IMR-90 (cell line): ENCODE measurements around the gene PLD2. TPM values are rescaled to one million over a fixed set of nuclear protein-coding genes. Genes with fewer than 3 reads are reported as not detected.

ENCODE experiments used
- ATAC-seq: fragments of 200-7000 bp; cut with Tn5 transposase; 2 replicates; pipeline ENCODE4 v1.9.1; 2020; ENCODE audit warnings: low read depth, mild to moderate bottlenecking, moderate library complexity
- BruUV-seq: library from RNA; stranded (reverse); fragments of 400-500 nt; replicated peaks from 2 replicates; lab custom pipeline; 2021; lab: Mats Ljungman, UMichigan
- CTCF ChIA-PET: fragments of 300-600 bp; formaldehyde crosslinking; extraction: SDS; loops from one replicate; lab custom pipeline; 2021; ENCODE audit warnings: antibody characterized with exemption; lab: Yijun Ruan, JAX
- POLR2A ChIA-PET: fragments of 300-600 bp; sonication (Branson Sonifier 250); formaldehyde crosslinking; loops from one replicate; lab custom pipeline; 2022; ENCODE audit warnings: antibody characterized with exemption; ENCODE audit not compliant: unreplicated experiment; lab: Charles Lee
- DNase-seq: peaks from one replicate; pipeline ENCODE4 v3.0.0; 2013
- H2AFZ ChIP-seq: replicated peaks from 2 replicates; pipeline ENCODE3; 2013; ENCODE audit warnings: low read length, mild to moderate bottlenecking; ENCODE audit not compliant: poor library complexity
- H2AK5ac ChIP-seq: 2 replicates; pipeline ENCODE4 v1.6.1; 2013; ENCODE audit warnings: low read depth, low read length, inconsistent platforms
- H2AK9ac ChIP-seq: replicated peaks from 2 replicates; pipeline ENCODE3; 2013; ENCODE audit warnings: mild to moderate bottlenecking, low read depth, low read length, moderate library complexity; ENCODE audit not compliant: poor library complexity
- H2BK120ac ChIP-seq: 2 replicates; pipeline ENCODE4 v1.6.1; 2013; ENCODE audit warnings: low read depth, low read length, inconsistent platforms
- H2BK15ac ChIP-seq: 3 replicates; pipeline ENCODE4 v1.6.1; 2013; ENCODE audit warnings: low read depth, low read length, inconsistent platforms
- H2BK20ac ChIP-seq: 2 replicates; pipeline ENCODE4 v1.6.1; 2013; ENCODE audit warnings: low read depth, mild to moderate bottlenecking, inconsistent platforms, low read length, moderate library complexity
- H2BK5ac ChIP-seq: 2 replicates; pipeline ENCODE4 v1.6.1; 2013; ENCODE audit warnings: mild to moderate bottlenecking, low read depth, low read length, inconsistent platforms; ENCODE audit not compliant: poor library complexity, severe bottlenecking
- H3K14ac ChIP-seq: replicated peaks from 2 replicates; pipeline ENCODE4 v1.6.1; 2013; ENCODE audit warnings: low read depth, low read length, inconsistent platforms
- H3K18ac ChIP-seq: 2 replicates; pipeline ENCODE4 v1.6.1; 2013; ENCODE audit warnings: low read depth, low read length, control low read depth
- H3K23ac ChIP-seq: 2 replicates; pipeline ENCODE4 v1.6.1; 2013; ENCODE audit warnings: low read depth, low read length, inconsistent platforms
- H3K27ac ChIP-seq: 2 replicates; pipeline ENCODE4 v1.5.1; 2013; ENCODE audit warnings: mild to moderate bottlenecking, control low read depth, low read length; ENCODE audit not compliant: insufficient read depth
- H3K27me3 ChIP-seq: 2 replicates; pipeline ENCODE4 v1.6.1; 2013; ENCODE audit warnings: low read length; ENCODE audit not compliant: control insufficient read depth, insufficient read depth
- H3K36me3 ChIP-seq: 2 replicates; pipeline ENCODE4 v1.6.1; 2013; ENCODE audit warnings: low read length, mixed read lengths; ENCODE audit not compliant: control insufficient read depth, insufficient read depth
- H3K4ac ChIP-seq: 2 replicates; pipeline ENCODE4 v1.6.1; 2013; ENCODE audit warnings: low read depth, low read length, inconsistent platforms
- H3K4me1 ChIP-seq: 2 replicates; pipeline ENCODE4 v1.6.1; 2013; ENCODE audit warnings: low read length, mixed read lengths; ENCODE audit not compliant: control insufficient read depth, insufficient read depth
- H3K4me2 ChIP-seq: 2 replicates; pipeline ENCODE4 v1.6.1; 2013; ENCODE audit warnings: low read depth, mild to moderate bottlenecking, control low read depth, low read length, moderate library complexity
- H3K4me3 ChIP-seq: 2 replicates; pipeline ENCODE4 v1.5.1; 2013; ENCODE audit warnings: low read depth, mild to moderate bottlenecking, control low read depth, low read length, moderate library complexity; ENCODE audit not compliant: insufficient read depth
- H3K56ac ChIP-seq: 2 replicates; pipeline ENCODE4 v1.6.1; 2013; ENCODE audit warnings: low read length, inconsistent platforms; ENCODE audit not compliant: insufficient read depth; ENCODE audit errors: extremely low read depth
- H3K79me1 ChIP-seq, 2 experiments: 2 replicates each; pipeline ENCODE4 v1.6.1; 2013; ENCODE audit warnings: low read length in 2 of 2, inconsistent platforms in 1 of 2, low read depth in 1 of 2
- H3K9ac ChIP-seq: 2 replicates; pipeline ENCODE4 v1.6.1; 2013; ENCODE audit warnings: low read depth, low read length, control low read depth
- H3K9me1 ChIP-seq: 2 replicates; pipeline ENCODE4 v1.6.1; 2013; ENCODE audit warnings: low read length, inconsistent platforms; ENCODE audit not compliant: insufficient read depth
- H3K9me3 ChIP-seq: 2 replicates; pipeline ENCODE4 v1.6.1; 2013; ENCODE audit warnings: low read length; ENCODE audit not compliant: control insufficient read depth, insufficient read depth
- H4K20me1 ChIP-seq: 2 replicates; pipeline ENCODE4 v1.6.1; 2013; ENCODE audit warnings: low read length, inconsistent platforms; ENCODE audit not compliant: insufficient read depth
- H4K5ac ChIP-seq: 2 replicates; pipeline ENCODE4 v1.6.1; 2013; ENCODE audit warnings: mild to moderate bottlenecking, low read depth, low read length, control low read depth
- H4K8ac ChIP-seq, 2 experiments: 2 replicates each; pipeline ENCODE4 v1.6.1; 2013; ENCODE audit warnings: low read depth in 2 of 2, low read length in 2 of 2, control low read depth in 1 of 2, inconsistent platforms in 1 of 2
- H4K91ac ChIP-seq: 2 replicates; pipeline ENCODE4 v1.6.1; 2013; ENCODE audit warnings: low read depth, low read length, inconsistent platforms; ENCODE audit not compliant: insufficient read depth
- BHLHE40 ChIP-seq: fragments of 150-350 bp; IDR thresholded peaks from 2 replicates; pipeline ENCODE4 v1.6.1; 2016; ENCODE audit warnings: mild to moderate bottlenecking, low read depth, low read length
- FOS ChIP-seq: fragments of 150-350 bp; IDR thresholded peaks from 2 replicates; pipeline ENCODE4 v1.6.1; 2016; ENCODE audit warnings: low read depth, low read length
- MAZ ChIP-seq: IDR thresholded peaks from 2 replicates; pipeline ENCODE4 v1.6.1; 2012; ENCODE audit warnings: low read depth, mild to moderate bottlenecking, low read length, improper control_type of control experiment, moderate library complexity, borderline replicate concordance
- MXI1 ChIP-seq: IDR thresholded peaks from 2 replicates; pipeline ENCODE4 v1.6.1; 2012; ENCODE audit warnings: low read depth, mild to moderate bottlenecking, low read length, moderate library complexity, borderline replicate concordance
- RAD21 ChIP-seq: IDR thresholded peaks from 2 replicates; pipeline ENCODE4 v1.6.1; 2012; ENCODE audit warnings: low read length, improper control_type of control experiment
- SMC3 ChIP-seq: fragments of 150-350 bp; IDR thresholded peaks from 2 replicates; pipeline ENCODE4 v1.6.1; 2016; ENCODE audit warnings: low read depth, mild to moderate bottlenecking, antibody characterized with exemption, low read length, moderate library complexity
- WGBS, 2 experiments: methylation state at CpG; one replicate each; pipeline versions ENCODE4 v1.1.5 to v1.1.7; 2013; ENCODE audit warnings: missing lambda C conversion rate in 2 of 2; ENCODE audit not compliant: insufficient read length in 1 of 2; ENCODE audit errors: extremely low coverage in 2 of 2; 5-methylcytosine and 5-hydroxymethylcytosine counted together
- dilution Hi-C: fragments of 300-500 bp; cut with HindIII; formaldehyde crosslinking; loops from one replicate; pipeline ENCODE4 v1.14.3; 2018; ENCODE audit warnings: low sequenced_read_pairs; ENCODE audit not compliant: unreplicated experiment
- in situ Hi-C: fragments of 300-500 bp; cut with MboI; formaldehyde crosslinking; loops from 3 replicates; pipeline ENCODE4 v1.14.3; 2019; ENCODE audit warnings: low sequenced_read_pairs, inconsistent platforms, mixed read lengths
- intact Hi-C: fragments of 100-400 bp; cut with micrococcal nuclease; formaldehyde crosslinking; loops from 2 replicates; pipeline ENCODE4 v1.10.0; 2022
- polyA plus RNA-seq, 3 experiments: library from polyadenylated mRNA; depleted of rRNA; stranded (reverse); fragments of >200 nt; gene quantifications; 2 replicates each; pipeline ENCODE4 v1.2.3, GENCODE V29; 2012; ENCODE audit warnings: low replicate concordance in 1 of 3
- total RNA-seq: library from RNA; depleted of rRNA; stranded (reverse); fragments of >200 nt; gene quantifications from 2 replicates; pipeline ENCODE4 v1.2.3, GENCODE V29; 2012

The PLD2 gene
- total and polyA plus RNA-seq, 2 of the 4 experiments (the other 2 are of a cell fraction) = 12.5 to 28.0 TPM

- dilution Hi-C loops = no loop called here
- H3K56ac ChIP-seq = no peak overlapping the region
- no peak overlapping the region for H3K4ac ChIP-seq
- no peak overlapping the region for H2BK20ac ChIP-seq
- H3K79me1 ChIP-seq = no peaks in the 10 kb centered on the region
- intact Hi-C loops = no loop called here
- H3K4me1 ChIP-seq = no peaks in the 10 kb centered on the region
- no CpG with 5 or more reads among the region's 10 CpGs for WGBS, 2 experiments
- in situ Hi-C loops = no loop called here
- no peak overlapping the region for H4K91ac ChIP-seq
- peak overlapping the region; percentile 82 for H2AK9ac ChIP-seq
- no peak overlapping the region for H3K9ac ChIP-seq
- H3K4me3 ChIP-seq = no peak overlapping the region
- H3K36me3 ChIP-seq = no peaks in the 10 kb centered on the region
- H3K9me1 ChIP-seq = no peaks in the 10 kb centered on the region
- no peak overlapping the region for H2AK5ac ChIP-seq
- no peak overlapping the region for H3K4me2 ChIP-seq
- H3K23ac ChIP-seq = no peak overlapping the region
- H2BK15ac ChIP-seq = no peak overlapping the region
- H3K14ac ChIP-seq = no peak overlapping the region
- no peak for ATAC-seq
- no peak overlapping the region for H3K18ac ChIP-seq
- H3K9me3 ChIP-seq = no peaks in the 10 kb centered on the region
- H2BK120ac ChIP-seq = no peak overlapping the region
- no peak overlapping the region for H4K5ac ChIP-seq
- no peak for TF ChIP-seq MXI1
- no peak for TF ChIP-seq FOS
- TF ChIP-seq RAD21 = no peak
- no peak for TF ChIP-seq BHLHE40
- TF ChIP-seq SMC3 = no peak
- TF ChIP-seq MAZ = no peak
- DNase-seq = no peak
- H3K27me3 ChIP-seq = peaks cover 31% of the 10 kb centered on the region
- no peak overlapping the region for H3K27ac ChIP-seq
- H4K20me1 ChIP-seq = no peaks in the 10 kb centered on the region; the same call in 1 of the 2 replicates
- H2AFZ ChIP-seq = peak overlapping the region; percentile 43
- BruUV-seq = no TSS peak
- no peak overlapping the region for H2BK5ac ChIP-seq
- ChIA-PET POLR2A (no interaction called here), CTCF (no interaction called here)
- H4K8ac ChIP-seq = no peak overlapping the region
Observed at GRCh38 chr17:4772235-4772613, 34.7 kb upstream of the PLD2 start.
